Chondrocyte (in vitro differentiated cells): Measurements from ENCODE around the gene IL21. TPM values are rescaled to one million over a fixed set of nuclear protein-coding genes. Genes with fewer than 3 reads are reported as not detected.

ENCODE experiments used
- DNase-seq: peaks from one replicate; pipeline ENCODE4 v3.0.0; 2021; ENCODE audit warnings: mixed read lengths, low spot score
- H3K27ac Mint-ChIP-seq: one replicate; pipeline ENCODE4 v1.8.0; 2021; ENCODE audit warnings: mild to moderate bottlenecking, moderate library complexity, mixed read lengths; ENCODE audit not compliant: unreplicated experiment
- H3K27me3 Mint-ChIP-seq: 2 replicates; pipeline ENCODE4 v1.8.0; 2021; ENCODE audit warnings: low read depth, mixed read lengths
- H3K36me3 Mint-ChIP-seq: 2 replicates; pipeline ENCODE4 v1.8.0; 2021; ENCODE audit warnings: low read depth, mixed read lengths
- H3K4me1 Mint-ChIP-seq: 2 replicates; pipeline ENCODE4 v1.8.0; 2021; ENCODE audit warnings: low read depth, mild to moderate bottlenecking, mixed read lengths
- H3K4me3 Mint-ChIP-seq: one replicate; pipeline ENCODE4 v1.8.0; 2021; ENCODE audit warnings: mild to moderate bottlenecking, moderate library complexity, mixed read lengths; ENCODE audit not compliant: unreplicated experiment
- H3K9me3 Mint-ChIP-seq: 2 replicates; pipeline ENCODE4 v1.8.0; 2021; ENCODE audit warnings: low read depth, mixed read lengths
- CTCF ChIP-seq: fragments of 200-600 bp; sonication (generic); IDR thresholded peaks from 2 replicates; pipeline ENCODE4 v1.5.0; 2021; ENCODE audit warnings: antibody characterized with exemption, mild to moderate bottlenecking, moderate library complexity
- total RNA-seq: library from RNA; stranded (reverse); gene quantifications from 3 replicates; pipeline ENCODE4 v1.2.1, GENCODE V29; 2021

IL21 gene
- total RNA-seq, 1 donor from 2014 or later: not detected

- Mint-ChIP-seq H3K9me3 (no peaks in the 10 kb centered on the region), H3K36me3 (peaks cover 4% of the 10 kb centered on the region), H3K4me1 (peaks cover 5% of the 10 kb centered on the region), H3K27ac (no peak overlapping the region), H3K27me3 (peaks cover 14% of the 10 kb centered on the region), H3K4me3 (no peak overlapping the region)
- no peak for DNase-seq
- no peak for TF ChIP-seq CTCF
Measured at GRCh38 chr4:122619611-122620010, 1.3 kb downstream of the IL21 start.

- Mint-ChIP-seq H3K9me3 (no peaks in the 10 kb centered on the region), H3K27ac (no peak overlapping the region), H3K4me3 (no peak overlapping the region), H3K4me1 (peaks cover 5% of the 10 kb centered on the region), H3K27me3 (peaks cover 11% of the 10 kb centered on the region), H3K36me3 (peaks cover 2% of the 10 kb centered on the region)
- no peak for DNase-seq
- TF ChIP-seq CTCF: no peak
Measured at GRCh38 chr4:122617597-122618593, 3.0 kb downstream of the IL21 start.

- Mint-ChIP-seq H3K36me3 (no peaks in the 10 kb centered on the region), H3K4me1 (peaks cover 5% of the 10 kb centered on the region)
Measured at GRCh38 chr4:122616915-122617596, 3.8 kb downstream of the IL21 start.

GRCh38 chr4:122614621-122615020, 6.2 kb downstream of the IL21 start:
- Mint-ChIP-seq H3K27me3 (peaks cover 5% of the 10 kb centered on the region), H3K4me3 (no peak overlapping the region), H3K27ac (no peak overlapping the region), H3K9me3 (no peaks in the 10 kb centered on the region), H3K4me1 (peaks cover 5% of the 10 kb centered on the region), H3K36me3 (no peaks in the 10 kb centered on the region)
- TF ChIP-seq CTCF: no peak
- no peak for DNase-seq

More at GRCh38 chr4:122616915-122617596, 3.8 kb downstream of the IL21 start:
- no peak overlapping the region for H3K27ac Mint-ChIP-seq
- H3K9me3 Mint-ChIP-seq: no peaks in the 10 kb centered on the region
- no peak overlapping the region for H3K4me3 Mint-ChIP-seq
- no peak for TF ChIP-seq CTCF
- peaks cover 8% of the 10 kb centered on the region for H3K27me3 Mint-ChIP-seq
- DNase-seq: no peak

GRCh38 chr4:122612540-122612939, 8.3 kb downstream of the IL21 start:
- Mint-ChIP-seq H3K27ac (no peak overlapping the region), H3K27me3 (peaks cover 5% of the 10 kb centered on the region), H3K36me3 (no peaks in the 10 kb centered on the region), H3K4me3 (no peak overlapping the region), H3K4me1 (peaks cover 1% of the 10 kb centered on the region), H3K9me3 (no peaks in the 10 kb centered on the region)
- TF ChIP-seq CTCF: no peak
- no peak for DNase-seq
